Endothelial cell of umbilical vein (primary cell): Measurements from ENCODE around the gene RAD51B.

Source experiments
- EZH2 ChIP-seq: IDR thresholded peaks from 2 replicates; pipeline ENCODE4 v1.6.1; 2012; ENCODE audit warnings: borderline replicate concordance, low read depth, mild to moderate bottlenecking, moderate library complexity, low read length, inconsistent platforms; ENCODE audit not compliant: severe bottlenecking
- FOS ChIP-seq: IDR thresholded peaks from 2 replicates; pipeline ENCODE4 v1.6.1; 2011; ENCODE audit warnings: mild to moderate bottlenecking, low read length, moderate library complexity, borderline replicate concordance; ENCODE audit not compliant: insufficient read depth
- JUN ChIP-seq: IDR thresholded peaks from 2 replicates; pipeline ENCODE4 v1.6.1; 2011; ENCODE audit warnings: borderline replicate concordance, low read depth; ENCODE audit not compliant: insufficient read length, insufficient read depth
- MYC ChIP-seq: IDR thresholded peaks from one replicate; pipeline ENCODE4 v1.6.1; 2011; ENCODE audit warnings: mild to moderate bottlenecking, low read depth, low read length
- POLR2A ChIP-seq: IDR thresholded peaks from 2 replicates; pipeline ENCODE4 v1.6.1; 2012; ENCODE audit warnings: low read depth, mild to moderate bottlenecking, control low read depth, low read length
- TF ChIP-seq, protein P1 (sequence below), 2 donors: IDR thresholded peaks; 1 replicate in 1 of 2; 2 replicates in 1 of 2; pipeline ENCODE4 v1.5.1; 2011; ENCODE audit warnings: low read length in 2 of 2, mild to moderate bottlenecking in 2 of 2, moderate library complexity in 2 of 2, control low read depth in 1 of 2, inconsistent platforms in 1 of 2, low read depth in 1 of 2; ENCODE audit not compliant: insufficient read depth in 1 of 2; ENCODE audit errors: extremely low read depth in 1 of 2
- TF ChIP-seq, protein P2 (sequence below): IDR thresholded peaks from 2 replicates; pipeline ENCODE4 v1.6.1; 2011; ENCODE audit not compliant: insufficient read depth, insufficient read length

DNA sequence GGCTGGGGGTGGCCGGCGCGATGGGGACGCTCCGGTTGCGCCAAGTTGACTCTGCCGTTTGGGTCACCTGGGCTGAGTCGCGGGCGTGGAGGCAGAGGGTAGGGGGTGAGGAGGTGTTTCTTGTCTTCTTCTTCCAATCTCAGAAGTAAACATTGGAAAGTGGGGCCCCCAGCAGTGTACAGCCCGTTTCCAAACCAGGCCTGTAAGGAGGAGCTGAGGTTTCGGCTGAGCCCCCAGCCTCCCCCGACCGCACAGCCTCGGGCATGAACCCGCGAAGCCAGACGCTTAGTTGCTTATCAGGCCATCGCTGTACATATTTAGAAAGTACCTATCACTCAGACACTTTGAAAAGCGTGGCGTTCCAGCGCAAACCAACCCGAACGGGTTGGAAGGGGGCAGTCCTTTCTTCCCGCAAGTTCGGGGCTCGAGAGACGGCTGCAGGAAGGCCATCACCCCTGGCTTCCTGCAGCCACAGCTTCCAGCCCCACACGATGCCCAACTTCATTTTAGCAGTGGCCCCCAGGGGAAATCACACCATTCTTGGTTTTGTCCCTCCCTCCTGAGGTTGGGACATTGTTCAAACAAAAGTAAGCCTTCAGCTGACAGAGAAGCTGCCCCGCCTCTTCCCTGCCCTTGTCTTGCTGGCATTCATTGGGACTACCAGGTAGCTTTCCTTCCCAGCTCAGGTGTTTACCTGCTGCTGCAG is 809.2 kb downstream of the RAD51B start:
- TF ChIP-seq, protein P1, sequence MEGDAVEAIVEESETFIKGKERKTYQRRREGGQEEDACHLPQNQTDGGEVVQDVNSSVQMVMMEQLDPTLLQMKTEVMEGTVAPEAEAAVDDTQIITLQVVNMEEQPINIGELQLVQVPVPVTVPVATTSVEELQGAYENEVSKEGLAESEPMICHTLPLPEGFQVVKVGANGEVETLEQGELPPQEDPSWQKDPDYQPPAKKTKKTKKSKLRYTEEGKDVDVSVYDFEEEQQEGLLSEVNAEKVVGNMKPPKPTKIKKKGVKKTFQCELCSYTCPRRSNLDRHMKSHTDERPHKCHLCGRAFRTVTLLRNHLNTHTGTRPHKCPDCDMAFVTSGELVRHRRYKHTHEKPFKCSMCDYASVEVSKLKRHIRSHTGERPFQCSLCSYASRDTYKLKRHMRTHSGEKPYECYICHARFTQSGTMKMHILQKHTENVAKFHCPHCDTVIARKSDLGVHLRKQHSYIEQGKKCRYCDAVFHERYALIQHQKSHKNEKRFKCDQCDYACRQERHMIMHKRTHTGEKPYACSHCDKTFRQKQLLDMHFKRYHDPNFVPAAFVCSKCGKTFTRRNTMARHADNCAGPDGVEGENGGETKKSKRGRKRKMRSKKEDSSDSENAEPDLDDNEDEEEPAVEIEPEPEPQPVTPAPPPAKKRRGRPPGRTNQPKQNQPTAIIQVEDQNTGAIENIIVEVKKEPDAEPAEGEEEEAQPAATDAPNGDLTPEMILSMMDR (IDR thresholded peaks at IDR 0.05; ENCODE audit: extremely low read depth in 1 of 2, insufficient read depth in 1 of 2, low read depth in 1 of 2, low read length in 2 of 2): no peak
- TF ChIP-seq POLR2A: no peak
- no peak for TF ChIP-seq JUN
- no peak for TF ChIP-seq EZH2
- no peak for TF ChIP-seq MYC
- TF ChIP-seq, protein P2, sequence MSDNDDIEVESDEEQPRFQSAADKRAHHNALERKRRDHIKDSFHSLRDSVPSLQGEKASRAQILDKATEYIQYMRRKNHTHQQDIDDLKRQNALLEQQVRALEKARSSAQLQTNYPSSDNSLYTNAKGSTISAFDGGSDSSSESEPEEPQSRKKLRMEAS: no peak
- TF ChIP-seq FOS: no peak
